ENCODE data around the gene ANK3.

Gene ANK3

GRCh38 chr10:60134548-60134947, 255.1 kb downstream of the ANK3 start:
- no peak for DNase-seq

- no peak for DNase-seq
Observed at GRCh38 chr10:60130130-60130579, 259.5 kb downstream of the ANK3 start.

- no peak for DNase-seq
Observed at GRCh38 chr10:60125895-60126294, 263.8 kb downstream of the ANK3 start.

GRCh38 chr10:60124536-60124935, 265.1 kb downstream of the ANK3 start:
- no peak for DNase-seq

GRCh38 chr10:60123668-60124067, 266.0 kb downstream of the ANK3 start:
- no peak for DNase-seq

- no peak for DNase-seq
Observed at GRCh38 chr10:60123172-60123571, 266.5 kb downstream of the ANK3 start.

- no peak for DNase-seq
Observed at GRCh38 chr10:60122190-60122589, 267.5 kb downstream of the ANK3 start.

GRCh38 chr10:60114765-60115586, 274.7 kb downstream of the ANK3 start:
- peak in 1 of 2 experiments; percentile 2 for DNase-seq

GRCh38 chr10:60110739-60111138, 278.9 kb downstream of the ANK3 start:
- no peak for DNase-seq

- no peak for DNase-seq
Observed at GRCh38 chr10:60107308-60107976, 282.2 kb downstream of the ANK3 start.

GRCh38 chr10:60105295-60105695, 284.4 kb downstream of the ANK3 start:
- no peak for DNase-seq

GRCh38 chr10:60101821-60102220, 287.9 kb downstream of the ANK3 start:
- DNase-seq = no peak

- no peak for DNase-seq
Observed at GRCh38 chr10:60099998-60100747, 289.5 kb downstream of the ANK3 start.

GRCh38 chr10:60098677-60099601, 290.7 kb downstream of the ANK3 start:
- no peak for DNase-seq

- no peak for DNase-seq
Observed at GRCh38 chr10:60096761-60097513, 292.7 kb downstream of the ANK3 start.

- no peak for DNase-seq
Observed at GRCh38 chr10:60093317-60093716, 296.4 kb downstream of the ANK3 start.

- no peak for DNase-seq
Observed at GRCh38 chr10:60086862-60087261, 302.8 kb downstream of the ANK3 start.

GRCh38 chr10:60086421-60086820, 303.3 kb downstream of the ANK3 start:
- no peak for DNase-seq

GRCh38 chr10:60082744-60083344, 306.8 kb downstream of the ANK3 start:
- DNase-seq = no peak

- DNase-seq = no peak
Observed at GRCh38 chr10:60082341-60082740, 307.3 kb downstream of the ANK3 start.
